ENCODE data around the gene PKD1L1.
A peak's percentile ranks its signal among the peaks of the same experiment; 100 is the strongest.
"Not testable (repeated sequence)": the region's sequence is repeated elsewhere in the genome, so short reads cannot be mapped to it uniquely, and the experiment has no call there.

PKD1L1 gene

DNA sequence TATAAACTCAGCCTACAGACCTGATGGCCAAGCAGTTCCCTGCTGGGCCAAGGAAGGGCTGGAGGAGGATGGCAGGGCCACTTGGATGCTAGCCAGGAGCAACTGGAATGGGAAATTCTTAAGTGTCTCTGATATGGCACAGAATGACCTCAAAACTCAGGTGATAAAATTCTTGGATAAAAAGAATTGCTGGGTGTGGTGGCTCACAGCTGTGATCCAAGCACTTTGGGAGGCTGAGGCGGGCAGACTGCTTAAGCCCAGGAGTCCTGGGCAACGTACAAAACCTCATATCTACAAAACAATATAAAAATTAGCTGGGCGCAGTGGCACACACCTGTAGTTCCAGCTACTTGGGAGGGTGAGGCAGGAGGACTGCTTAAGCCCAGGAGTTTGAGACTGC is 14.0 kb upstream of the PKD1L1 start:
- no peak for DNase-seq (ENCODE audit: low read depth)

DNA sequence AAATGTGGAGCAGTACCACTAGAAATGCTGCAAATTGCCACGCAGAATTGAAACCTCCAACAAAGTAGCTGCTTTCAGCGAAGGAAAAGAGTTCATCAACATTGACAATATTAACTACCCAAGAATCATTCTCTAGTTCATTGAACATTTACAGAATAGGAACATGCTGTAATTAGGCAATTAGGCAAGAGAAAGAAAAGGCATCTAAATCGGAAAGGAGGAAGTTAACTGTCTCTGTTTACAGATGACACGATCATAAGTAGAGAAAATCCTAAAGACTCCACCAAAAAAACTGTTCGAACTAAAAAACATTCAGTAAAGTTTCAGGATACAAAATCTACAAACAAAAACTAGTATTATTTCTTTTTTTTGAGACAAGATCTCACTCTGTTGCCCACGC is 8.9 kb upstream of the PKD1L1 start:
- no peak for DNase-seq (ENCODE audit: low read depth)

DNA sequence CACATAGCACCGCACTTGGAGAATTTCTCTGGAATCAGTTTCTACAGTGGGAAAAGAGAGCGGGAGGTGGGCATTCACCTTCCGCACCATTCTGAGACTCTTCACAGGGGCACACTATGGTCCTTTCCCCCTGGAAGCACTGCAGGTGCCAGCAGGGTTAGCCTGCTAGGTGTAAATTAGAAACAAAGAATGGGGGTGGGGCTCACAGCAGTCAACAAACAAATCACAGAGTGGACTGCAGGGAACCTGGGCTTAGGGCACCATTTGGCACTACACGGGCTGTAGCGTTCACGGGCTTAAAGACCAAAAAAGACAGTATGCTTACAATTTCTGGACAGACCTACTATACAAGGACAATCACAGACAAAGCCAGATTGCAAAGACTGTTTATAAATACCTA is 8.0 kb upstream of the PKD1L1 start:
- DNase-seq (ENCODE audit: low read depth) = no peak

DNA sequence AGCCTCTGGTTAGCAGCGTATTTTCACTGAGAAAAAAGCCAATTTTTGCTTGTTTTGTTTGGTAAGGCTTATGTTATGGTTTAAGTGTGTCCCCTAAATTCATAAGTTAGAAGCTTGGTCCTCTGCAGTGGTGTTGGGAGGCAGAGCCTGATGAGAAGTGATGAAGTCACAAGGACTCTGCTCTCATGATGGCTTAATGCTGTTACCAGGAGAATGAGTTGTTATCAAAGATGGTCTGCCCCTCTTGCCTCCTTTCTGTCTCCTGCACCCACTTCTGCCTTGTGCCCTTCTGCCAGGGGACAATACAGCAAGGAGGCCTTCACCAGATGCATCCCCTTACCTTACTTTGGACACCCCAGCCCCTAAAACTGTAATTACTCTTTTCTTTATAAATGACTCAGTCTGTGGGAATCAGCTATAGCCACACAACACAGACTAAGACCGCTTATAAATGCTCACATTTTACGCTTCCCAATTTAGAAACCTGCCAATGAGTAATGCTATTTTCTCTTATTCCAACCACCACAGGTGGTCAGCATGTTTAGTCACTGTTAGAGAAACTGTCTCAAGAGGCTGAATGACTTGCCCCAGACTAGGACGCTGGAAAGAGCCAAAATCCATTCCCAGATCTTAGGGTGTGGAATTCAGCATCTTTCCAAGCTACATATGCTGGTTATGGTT is 6.1 kb upstream of the PKD1L1 start:
- no peak for DNase-seq (ENCODE audit: low read depth)

DNA sequence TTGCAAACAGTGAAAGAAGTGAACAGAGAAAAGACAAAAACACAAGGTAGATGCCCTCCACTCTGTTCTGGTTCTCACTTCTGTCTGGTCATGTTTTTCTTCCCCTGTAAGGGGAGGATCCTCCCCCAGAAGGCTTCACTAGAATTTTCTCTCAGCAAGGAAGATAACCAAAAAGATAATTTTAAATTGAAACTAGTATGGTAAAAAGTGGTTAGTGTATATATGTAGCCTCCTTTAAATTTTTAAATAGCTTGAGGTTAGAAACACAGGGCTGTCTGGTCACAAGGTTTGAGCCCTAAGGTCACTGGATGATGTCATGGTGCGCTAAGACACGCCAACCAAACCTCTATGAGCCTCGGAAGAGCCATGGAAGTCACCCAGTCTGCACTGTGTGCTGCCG is 5.6 kb upstream of the PKD1L1 start:
- DNase-seq (ENCODE audit: low read depth) = no peak

DNA sequence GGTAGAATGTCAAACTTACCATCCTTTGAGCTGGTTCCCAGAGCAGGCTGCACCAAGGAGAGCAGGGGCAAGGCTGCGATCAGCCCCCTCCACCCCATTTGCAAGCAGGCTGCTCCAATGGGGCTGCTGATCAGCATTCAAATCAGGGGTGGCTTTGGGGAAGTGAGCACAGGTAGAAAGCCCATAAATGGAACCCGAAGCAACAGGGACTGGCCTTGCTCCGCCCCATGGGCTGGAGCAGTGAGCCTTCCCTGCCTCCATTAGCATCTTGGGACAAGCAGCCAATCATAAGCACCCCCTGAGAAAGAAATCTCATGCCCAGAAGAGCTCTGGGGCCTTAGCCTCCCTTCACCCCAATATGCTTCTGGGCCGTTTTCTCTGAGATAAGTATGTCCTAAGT is 4.0 kb upstream of the PKD1L1 start:
- no peak for DNase-seq (ENCODE audit: low read depth)

DNA sequence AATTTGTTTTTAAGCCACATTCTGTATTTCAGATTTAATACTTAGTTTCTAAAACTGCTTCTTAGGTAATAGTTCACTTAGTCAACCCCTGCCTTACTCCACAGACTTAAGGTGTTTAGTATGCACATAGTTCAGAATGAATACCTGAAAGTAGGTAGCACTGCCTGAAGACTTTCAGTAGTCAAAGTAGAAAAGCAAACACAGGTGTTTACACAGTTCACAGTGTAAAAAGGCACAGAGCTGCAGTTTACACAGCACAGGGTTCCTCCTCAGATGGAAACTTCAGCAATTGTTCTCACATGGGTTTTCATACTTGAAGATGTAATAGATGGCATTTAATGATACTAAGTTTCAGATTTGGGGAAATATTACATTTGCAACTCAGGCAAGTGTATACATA is 3.1 kb upstream of the PKD1L1 start:
- DNase-seq (ENCODE audit: low read depth) = no peak

DNA sequence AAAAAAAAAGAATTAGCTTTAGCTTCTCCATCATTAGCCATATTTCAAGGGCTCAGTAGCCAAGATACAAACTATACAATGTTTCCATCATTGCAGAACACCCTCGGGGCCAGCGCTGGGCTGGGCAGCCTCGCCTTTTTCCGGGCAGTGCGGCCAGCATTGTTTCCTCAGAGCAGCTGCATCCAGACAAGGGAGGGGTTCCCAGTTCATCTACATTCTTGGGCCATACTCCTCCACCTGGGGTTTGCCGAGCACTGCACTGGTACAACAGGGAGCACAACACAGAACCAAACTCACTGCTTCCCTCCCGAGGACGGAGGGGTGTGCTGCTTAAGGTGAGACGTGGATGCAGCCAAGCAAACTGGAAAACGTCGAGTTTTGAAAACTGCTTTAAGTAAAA is 2.4 kb upstream of the PKD1L1 start:
- no peak for DNase-seq (ENCODE audit: low read depth)

DNA sequence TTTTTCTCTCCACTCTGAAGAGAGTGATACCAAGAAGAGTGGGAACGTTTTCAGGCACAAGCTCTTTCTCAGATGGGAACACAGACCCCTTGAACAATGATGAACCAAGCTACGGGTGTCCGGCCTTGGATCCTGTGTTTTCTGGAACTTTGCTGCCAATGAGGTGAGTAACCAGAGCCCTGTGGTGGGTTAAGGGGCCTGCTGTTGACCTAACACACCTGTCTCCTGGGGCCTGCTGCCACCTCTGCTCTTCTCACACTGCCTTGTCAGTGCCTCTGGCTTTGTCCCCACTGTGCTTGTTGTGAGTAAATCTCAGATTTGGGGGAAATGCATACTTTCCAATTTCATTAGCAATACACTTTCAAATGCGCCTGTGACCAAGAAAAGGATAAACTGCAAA is 1.4 kb upstream of the PKD1L1 start:
- no peak for DNase-seq (ENCODE audit: low read depth)

DNA sequence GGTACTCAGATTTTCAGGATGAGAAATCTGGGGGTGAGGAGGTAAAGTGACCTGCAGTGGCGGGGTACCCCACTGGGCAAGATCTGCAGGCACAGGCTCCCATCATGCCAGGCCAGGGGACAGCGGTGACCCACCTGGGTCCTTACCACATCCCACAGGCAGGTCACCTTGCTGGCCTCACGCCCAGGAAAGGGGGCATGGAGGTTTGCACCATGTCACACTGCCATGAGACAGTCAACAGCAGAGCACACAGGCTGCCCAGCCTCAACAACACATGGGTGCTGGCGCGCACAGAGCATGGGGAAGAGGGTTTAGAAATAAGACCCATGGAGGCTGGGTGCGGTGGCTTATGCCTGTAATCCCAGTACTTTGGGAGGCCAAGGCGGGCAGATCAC is 914 bp downstream of the PKD1L1 start:
- no peak for DNase-seq (ENCODE audit: low read depth)

DNA sequence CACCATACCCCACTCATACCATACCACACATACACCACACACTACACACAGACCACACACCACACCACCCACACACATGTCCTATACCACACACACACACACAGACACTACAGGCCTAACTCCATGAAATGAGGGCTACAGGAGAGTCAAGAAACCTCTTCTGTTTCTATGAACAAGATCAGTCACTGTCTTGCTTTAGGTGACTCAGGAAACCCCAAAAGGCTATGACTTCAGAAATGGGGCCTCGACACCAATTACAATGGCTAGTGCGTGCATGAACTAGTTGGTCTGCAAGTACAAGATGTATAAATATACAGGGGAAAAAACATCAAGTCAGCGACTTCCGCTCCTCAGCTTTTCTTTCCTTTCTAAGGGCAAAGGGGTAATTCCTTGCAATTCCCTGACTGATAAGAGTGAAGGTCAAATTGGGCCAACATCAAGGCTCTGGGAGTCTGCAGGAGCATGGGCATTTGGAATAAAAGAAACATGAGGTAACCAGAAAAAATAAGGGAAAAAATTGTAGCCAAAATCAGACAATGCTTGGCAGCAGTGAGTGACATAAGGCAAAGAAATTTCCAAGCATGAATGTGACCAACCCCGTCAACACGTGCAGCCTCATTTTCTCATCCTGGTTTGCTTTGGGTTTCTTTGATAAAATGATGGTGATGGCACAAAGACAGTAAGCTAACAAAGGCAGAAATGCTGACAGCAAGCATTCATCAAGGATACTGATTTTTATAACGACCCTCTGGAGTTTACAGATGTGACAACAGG is 1.5 kb downstream of the PKD1L1 start:
- no peak for DNase-seq (ENCODE audit: low read depth)

DNA sequence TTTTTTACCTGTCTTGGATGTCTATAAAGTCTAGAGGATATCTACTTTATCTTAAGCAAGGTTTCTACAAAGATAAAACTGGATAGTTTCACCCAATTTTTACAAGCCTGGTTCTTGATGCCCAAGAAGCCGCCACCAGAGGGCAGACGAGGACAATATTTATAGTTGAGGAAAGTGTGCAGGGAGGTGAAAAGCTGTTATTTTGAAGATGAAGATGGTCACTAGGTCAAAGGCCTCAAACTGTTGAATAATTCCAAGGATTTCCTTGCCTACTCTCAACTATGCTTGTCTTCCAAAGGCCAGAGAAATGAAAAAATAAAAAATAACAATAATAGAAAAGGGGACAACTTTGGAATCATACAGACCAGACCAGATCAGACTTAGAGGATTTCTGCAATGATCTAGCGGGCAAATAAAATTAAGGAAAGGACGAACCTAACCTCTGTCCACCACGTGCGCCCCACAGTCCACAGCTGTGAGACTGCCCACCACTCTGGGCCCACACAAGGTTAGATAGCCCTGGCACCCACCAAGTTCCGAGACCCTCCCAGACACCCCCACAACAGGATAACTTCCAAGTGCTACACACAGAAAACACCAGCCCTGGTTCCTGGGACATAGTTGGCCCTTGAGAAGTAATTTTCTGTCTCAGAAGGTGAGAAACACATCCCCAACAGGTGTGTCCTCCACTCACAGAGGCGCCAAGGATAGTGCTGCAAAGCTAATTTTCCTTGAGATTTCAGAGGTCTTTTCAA is 2.8 kb downstream of the PKD1L1 start:
- peak; percentile 36 for DNase-seq (ENCODE audit: low read depth)

DNA sequence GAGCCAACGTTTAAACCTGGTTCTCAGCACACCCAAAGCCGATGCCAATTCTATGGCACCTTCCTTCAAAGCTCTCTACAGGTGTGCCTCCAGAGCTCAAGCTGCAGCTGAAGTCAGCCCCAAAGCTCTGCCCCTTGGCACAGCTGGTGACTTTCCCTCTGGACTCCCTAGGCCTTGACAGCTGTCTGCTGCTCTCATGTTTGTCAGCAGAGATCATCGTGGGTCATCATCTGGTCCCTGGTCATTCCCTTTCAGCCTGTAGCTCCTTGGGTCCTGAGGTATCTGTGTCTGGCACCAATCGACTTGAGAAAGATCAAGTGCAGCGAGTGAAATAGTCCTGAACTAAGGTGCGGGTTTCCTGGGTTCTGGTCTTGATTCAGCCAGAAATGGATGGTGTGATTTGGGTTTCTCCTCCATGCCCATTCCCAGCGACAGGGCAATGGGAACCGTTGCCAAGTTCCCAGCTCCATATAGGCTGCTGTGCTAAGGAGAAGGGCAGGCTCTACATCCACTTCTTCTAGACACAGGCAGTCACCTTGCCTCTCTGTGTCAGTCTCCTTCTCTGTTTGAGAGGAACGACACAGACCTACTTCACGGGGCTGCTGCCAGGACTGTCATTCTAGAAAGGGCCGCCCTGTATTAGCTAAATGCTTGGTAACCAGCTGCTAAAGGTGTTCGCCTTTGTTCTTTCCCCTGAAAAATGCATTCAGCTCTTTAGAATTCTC is 3.6 kb downstream of the PKD1L1 start:
- no peak for DNase-seq (ENCODE audit: low read depth)

DNA sequence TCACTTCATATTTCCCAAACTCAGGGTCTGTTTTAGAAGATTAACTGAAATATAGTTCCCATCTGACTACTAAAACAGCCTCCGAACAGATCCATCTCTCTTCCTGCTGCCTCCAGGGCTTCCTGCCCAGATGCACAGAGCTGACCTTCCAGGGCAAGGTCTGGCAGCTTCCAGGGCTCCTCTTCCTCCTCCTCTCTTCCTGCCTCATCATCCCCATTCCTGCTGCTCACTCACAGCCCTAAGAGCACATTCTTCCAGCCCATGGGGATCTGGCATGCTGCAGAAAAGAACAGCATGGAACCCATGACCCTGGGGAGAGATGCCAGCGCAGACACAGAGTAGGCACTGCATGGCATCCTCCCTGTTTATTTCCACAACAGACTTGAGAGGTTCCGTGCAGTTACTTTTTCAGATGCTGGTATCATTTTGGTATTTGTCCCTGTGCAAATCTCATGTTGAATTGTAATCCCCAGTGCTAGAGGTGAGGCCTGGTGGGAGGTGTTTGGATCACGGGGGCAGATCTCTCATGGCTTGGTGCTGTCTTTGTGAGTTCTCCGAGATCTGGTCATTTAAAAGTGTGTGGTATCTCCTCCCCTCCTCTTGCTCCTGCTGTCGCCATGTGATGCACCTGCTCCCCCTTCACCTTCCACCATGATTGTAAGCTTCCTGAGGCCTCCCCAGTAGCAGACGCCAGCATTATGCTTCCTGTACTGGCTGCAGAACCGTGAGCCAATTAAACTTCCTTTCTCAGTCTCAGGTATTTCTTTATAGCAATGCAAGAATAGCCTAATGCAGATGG is 4.4 kb downstream of the PKD1L1 start:
- DNase-seq (ENCODE audit: low read depth) = no peak

DNA sequence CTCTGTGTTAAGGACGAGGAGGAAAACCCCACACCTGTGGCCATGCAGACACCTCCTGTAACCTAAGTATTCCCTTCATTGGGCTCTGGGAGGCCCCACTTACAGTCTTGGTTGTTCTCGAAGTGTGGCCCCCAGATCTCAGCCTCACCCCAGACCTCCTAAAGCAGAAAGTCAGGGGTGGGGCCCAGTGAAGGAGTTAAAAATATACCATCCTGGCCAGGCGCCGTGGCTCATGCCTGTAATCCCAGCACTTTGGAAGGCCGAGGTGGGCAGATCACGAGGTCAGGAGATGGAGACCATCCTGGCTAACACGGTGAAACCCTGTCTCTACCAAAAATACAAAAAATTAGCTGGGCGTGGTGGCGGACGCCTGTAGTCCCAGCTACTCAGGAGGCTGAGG is 5.6 kb downstream of the PKD1L1 start:
- not testable (repeated sequence) for DNase-seq (ENCODE audit: low read depth)

DNA sequence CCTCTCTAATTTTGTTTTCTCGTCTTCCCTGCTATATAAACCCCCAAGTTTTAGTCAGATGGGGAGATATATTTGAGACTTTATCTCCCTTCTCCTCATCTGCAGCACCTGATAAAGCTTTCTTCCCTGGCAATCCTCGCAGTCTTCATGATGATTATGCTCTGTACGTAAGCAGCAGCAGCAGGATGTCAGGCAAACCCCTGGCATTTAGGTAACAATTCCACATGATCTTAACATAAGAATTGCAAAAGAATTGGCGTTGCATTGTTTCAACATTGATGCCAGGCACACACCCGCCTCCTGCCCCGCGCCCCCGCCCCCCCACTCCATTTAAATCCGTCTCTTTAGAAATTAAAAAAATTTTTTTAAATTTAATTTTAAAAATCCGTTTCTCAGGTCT is 6.1 kb downstream of the PKD1L1 start:
- DNase-seq (ENCODE audit: low read depth) = no peak

DNA sequence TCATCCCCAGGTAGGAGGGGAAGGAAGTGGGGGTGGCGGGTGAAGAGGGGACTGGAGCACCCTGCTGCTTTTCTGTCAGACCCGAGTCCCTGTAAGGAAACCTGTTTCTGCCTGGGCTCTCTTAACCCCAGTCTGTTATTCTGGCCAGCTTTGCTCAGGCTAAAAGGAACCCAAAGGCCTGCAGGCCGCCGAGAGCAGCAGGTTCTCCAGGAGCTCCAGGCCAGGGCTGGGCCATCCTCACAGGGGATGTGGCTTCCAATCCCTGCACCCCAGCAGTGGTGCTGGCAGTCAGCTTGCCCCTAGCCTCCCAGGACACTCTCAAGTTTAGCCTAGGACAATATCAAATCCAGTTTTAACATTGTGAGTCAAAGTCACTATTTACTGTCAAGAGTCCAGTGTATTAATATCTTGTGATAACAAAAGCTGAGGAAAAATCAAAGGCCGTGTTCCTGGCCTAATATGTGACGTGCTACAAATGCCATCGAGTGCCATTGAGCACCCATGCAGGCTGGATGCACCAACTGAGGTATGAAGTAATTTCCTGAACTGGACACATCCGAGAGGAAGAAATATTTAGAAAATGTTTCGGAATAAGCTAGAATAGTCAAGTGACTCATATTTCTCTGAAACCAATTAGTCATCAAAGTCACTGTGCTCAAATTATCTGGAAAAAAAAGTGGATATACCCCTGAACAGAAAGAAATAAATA is 7.0 kb downstream of the PKD1L1 start:
- peak; percentile 59 for DNase-seq (ENCODE audit: low read depth)

DNA sequence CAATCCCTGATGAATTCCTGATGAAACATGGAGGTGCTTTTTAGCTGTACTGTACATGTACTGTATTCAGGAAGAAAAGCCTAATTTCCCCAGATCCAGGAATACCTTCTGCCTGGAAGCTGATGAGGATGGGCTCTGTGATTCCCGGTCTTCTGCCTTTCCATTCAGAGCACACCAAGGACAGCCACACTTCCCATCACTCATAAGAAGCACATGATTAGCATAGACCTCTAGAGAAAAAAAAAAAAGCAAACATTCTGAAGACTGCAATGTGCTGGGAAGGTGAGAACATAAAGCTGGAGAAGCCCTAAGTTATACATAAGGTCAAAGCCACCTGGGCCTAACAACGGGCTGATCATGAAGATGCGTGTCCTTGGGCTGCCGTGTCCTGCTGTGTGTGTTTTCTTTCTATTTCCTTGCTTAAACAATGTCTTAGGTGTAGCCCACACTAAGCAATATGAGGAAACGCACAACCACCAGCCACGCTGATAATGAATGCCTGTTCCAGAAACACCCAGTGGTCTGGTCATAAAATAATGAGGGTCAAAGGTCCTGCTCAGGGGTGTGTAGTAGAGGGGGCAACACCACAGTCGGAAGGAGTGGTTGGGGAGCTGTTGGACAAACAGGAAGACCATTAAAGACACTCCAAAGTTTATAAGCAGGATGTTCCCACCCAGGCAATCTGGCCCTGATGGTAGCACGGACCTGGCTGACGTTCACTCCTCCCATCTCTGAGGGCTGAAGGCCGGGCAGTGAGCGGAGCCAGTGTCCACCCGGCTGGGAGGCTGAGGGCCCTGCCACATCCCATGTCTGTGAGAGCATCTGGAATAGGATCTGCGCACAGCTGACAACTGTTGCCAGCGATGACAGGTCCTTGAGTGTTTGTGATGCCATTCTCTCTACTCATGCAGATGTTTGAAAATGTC is 7.9 kb downstream of the PKD1L1 start:
- DNase-seq (ENCODE audit: low read depth) = no peak

DNA sequence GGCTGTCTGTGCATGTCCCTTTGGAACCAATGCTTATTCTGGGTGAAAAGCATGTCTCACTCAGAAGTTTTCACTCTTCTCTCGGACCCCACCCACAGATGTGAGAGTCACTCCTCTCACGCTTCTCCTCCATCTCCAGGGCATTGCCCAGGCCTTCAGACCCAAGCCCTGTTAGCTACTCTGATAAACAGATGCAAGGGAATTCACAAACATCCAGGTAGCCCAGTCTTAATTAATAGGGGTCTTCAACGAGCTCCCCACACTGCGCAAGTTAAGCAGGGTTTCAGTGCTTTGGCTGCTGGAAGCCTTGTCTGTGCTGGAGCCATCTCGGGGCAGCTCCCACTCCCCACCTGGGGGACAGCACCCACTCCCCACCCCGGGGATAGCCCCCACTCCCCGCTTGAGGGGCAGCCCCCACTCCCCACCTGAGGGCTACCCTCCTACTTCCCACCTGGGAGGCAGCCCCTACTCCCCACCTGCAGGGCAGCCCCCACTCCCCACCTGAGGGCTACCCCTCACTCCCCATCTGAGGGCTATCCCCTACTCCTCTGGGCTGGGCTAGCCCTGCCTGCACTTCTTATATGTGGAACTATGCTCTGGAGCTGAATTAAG is 8.7 kb downstream of the PKD1L1 start:
- DNase-seq (ENCODE audit: low read depth) = no peak

All from HS-27A (cell line).